ENCODE data around the gene MTG2.

Gene MTG2

DNA sequence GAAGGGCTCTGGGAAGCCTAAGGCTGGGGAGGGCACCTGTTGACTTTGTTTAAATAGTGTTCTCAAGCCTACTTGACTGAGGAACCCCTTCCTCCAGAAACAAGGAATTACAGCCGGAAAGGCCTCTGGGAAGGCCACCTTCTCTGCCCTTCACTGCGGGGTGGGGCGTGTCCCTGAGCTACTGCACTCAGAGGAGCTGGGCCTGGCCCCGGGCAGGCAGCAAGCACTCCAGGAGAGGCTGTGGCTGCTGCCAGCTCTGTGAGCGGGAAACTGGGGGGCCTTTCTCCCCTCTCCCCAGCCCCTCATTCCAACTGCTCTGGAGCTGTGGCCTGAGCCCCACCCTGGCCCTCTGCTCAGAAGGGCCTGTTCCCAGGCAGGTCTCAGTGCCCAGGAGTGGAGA lies 51.5 kb downstream of the MTG2 start:
- Histone ChIP-seq H2BK12ac (ENCODE audit: low read length) (no peak overlapping the region), H3K14ac (ENCODE audit: low read length) (no peak overlapping the region), H4K8ac (ENCODE audit: low read depth, low read length) (no peak overlapping the region), H3K36me3 (ENCODE audit: control insufficient read depth in 1 of 2, insufficient read depth in 2 of 2, low read length in 2 of 2) (no peaks in the 10 kb centered on the region), H3K4me2 (ENCODE audit: low read length) (no peak overlapping the region), H2AFZ (ENCODE audit: insufficient read depth, low read length, poor library complexity) (no peak overlapping the region), H3K4me3 (ENCODE audit: low read depth, low read length) (no peak overlapping the region), H3K79me2 (ENCODE audit: control insufficient read depth, insufficient read depth, low read length, poor library complexity) (peaks cover 4% of the 10 kb centered on the region), H3K9me3 (ENCODE audit: insufficient read depth, low read depth, low read length) (peaks cover 13% of the 10 kb centered on the region), H2AK5ac (ENCODE audit: low read length) (no peak overlapping the region), H3K18ac (ENCODE audit: low read length) (no peak overlapping the region), H3K23ac (ENCODE audit: low read length) (no peak overlapping the region), H4K12ac (ENCODE audit: low read depth, low read length) (no peak overlapping the region), H3K9ac (ENCODE audit: low read length) (no peak overlapping the region), H3K27me3 (ENCODE audit: insufficient read depth, low read length) (no peaks in the 10 kb centered on the region), H3K27ac (ENCODE audit: low read depth, low read length) (no peak overlapping the region), H2BK5ac (ENCODE audit: low read depth, low read length, poor library complexity) (no peak overlapping the region), H3K79me1 (ENCODE audit: low read length) (peaks cover 2% of the 10 kb centered on the region), H2BK120ac (ENCODE audit: insufficient read depth, low read length, poor library complexity) (no peak overlapping the region), H4K91ac (ENCODE audit: low read depth, low read length) (no peak overlapping the region), H3K4ac (ENCODE audit: low read depth, low read length) (no peak overlapping the region), H3K4me1 (ENCODE audit: control insufficient read depth in 1 of 2, insufficient read depth in 2 of 2, low read length in 2 of 2) (peaks cover 5 to 6% of the 10 kb centered on the region in 2 experiments)
- WGBS (ENCODE audit: extremely low coverage, insufficient coverage, insufficient read length) = no CpG with 5 or more reads among the region's 5 CpGs
- no peak for DNase-seq

- no peaks in the 10 kb centered on the region for H3K27me3 ChIP-seq (ENCODE audit: insufficient read depth, low read length)
- H2AK5ac ChIP-seq (ENCODE audit: low read length) = no peak overlapping the region
- no peak overlapping the region for H3K4ac ChIP-seq (ENCODE audit: low read depth, low read length)
- H3K79me1 ChIP-seq (ENCODE audit: low read length) = peaks cover 2% of the 10 kb centered on the region
- no CpG with 5 or more reads among the region's 16 CpGs for WGBS (ENCODE audit: extremely low coverage, insufficient coverage, insufficient read length)
- DNase-seq = no peak
- peaks cover 10% of the 10 kb centered on the region for H3K9me3 ChIP-seq (ENCODE audit: insufficient read depth, low read depth, low read length)
- no peak overlapping the region for H3K4me3 ChIP-seq (ENCODE audit: low read depth, low read length)
- no peak overlapping the region for H3K9ac ChIP-seq (ENCODE audit: low read length)
- no peaks in the 10 kb centered on the region for H3K36me3 ChIP-seq (ENCODE audit: control insufficient read depth in 1 of 2, insufficient read depth in 2 of 2, low read length in 2 of 2)
- H2BK5ac ChIP-seq (ENCODE audit: low read depth, low read length, poor library complexity) = no peak overlapping the region
- peaks cover 8% of the 10 kb centered on the region for H3K79me2 ChIP-seq (ENCODE audit: control insufficient read depth, insufficient read depth, low read length, poor library complexity)
- H4K12ac ChIP-seq (ENCODE audit: low read depth, low read length) = no peak overlapping the region
- H2AFZ ChIP-seq (ENCODE audit: insufficient read depth, low read length, poor library complexity) = no peak overlapping the region
- H3K23ac ChIP-seq (ENCODE audit: low read length) = no peak overlapping the region
- no peak overlapping the region for H3K14ac ChIP-seq (ENCODE audit: low read length)
- H4K91ac ChIP-seq (ENCODE audit: low read depth, low read length) = no peak overlapping the region
- H3K4me1 ChIP-seq (ENCODE audit: control insufficient read depth in 1 of 2, insufficient read depth in 2 of 2, low read length in 2 of 2) = peaks cover 9% of the 10 kb centered on the region in 2 experiments
- H4K8ac ChIP-seq (ENCODE audit: low read depth, low read length) = no peak overlapping the region
- H3K27ac ChIP-seq (ENCODE audit: low read depth, low read length) = no peak overlapping the region
- H3K4me2 ChIP-seq (ENCODE audit: low read length) = no peak overlapping the region
- H2BK12ac ChIP-seq (ENCODE audit: low read length) = no peak overlapping the region
- no peak overlapping the region for H2BK120ac ChIP-seq (ENCODE audit: insufficient read depth, low read length, poor library complexity)
- no peak overlapping the region for H3K18ac ChIP-seq (ENCODE audit: low read length)
Observed at GRCh38 chr20:62235001-62235776, 52.4 kb downstream of the MTG2 start.

DNA sequence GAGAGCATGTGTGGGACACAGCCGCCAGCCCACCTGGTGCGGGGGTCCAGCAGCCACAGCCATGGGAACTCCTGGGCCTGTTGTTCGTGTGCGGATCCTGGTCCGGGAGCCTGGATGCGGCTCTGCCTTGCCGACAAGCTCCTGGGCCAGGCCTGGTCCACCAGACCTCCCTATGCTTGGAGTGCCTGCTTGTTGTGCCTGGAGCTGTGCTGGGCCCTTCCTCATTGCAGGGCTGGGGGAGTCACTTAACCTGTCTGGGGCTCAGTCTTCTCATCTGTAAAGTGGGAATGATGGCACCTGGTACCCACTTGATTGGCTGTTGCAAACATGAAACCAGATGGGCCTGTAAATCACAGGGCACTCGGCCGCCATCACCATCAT lies 52.9 kb downstream of the MTG2 start:
- Histone ChIP-seq H3K23ac (ENCODE audit: low read length) (no peak overlapping the region), H2AFZ (ENCODE audit: insufficient read depth, low read length, poor library complexity) (no peak overlapping the region), H3K27ac (ENCODE audit: low read depth, low read length) (no peak overlapping the region), H4K91ac (ENCODE audit: low read depth, low read length) (no peak overlapping the region), H3K27me3 (ENCODE audit: insufficient read depth, low read length) (no peaks in the 10 kb centered on the region), H2BK5ac (ENCODE audit: low read depth, low read length, poor library complexity) (no peak overlapping the region), H3K9me3 (ENCODE audit: insufficient read depth, low read depth, low read length) (peaks cover 5% of the 10 kb centered on the region), H4K8ac (ENCODE audit: low read depth, low read length) (no peak overlapping the region), H3K79me2 (ENCODE audit: control insufficient read depth, insufficient read depth, low read length, poor library complexity) (peaks cover 8% of the 10 kb centered on the region), H3K36me3 (ENCODE audit: control insufficient read depth in 1 of 2, insufficient read depth in 2 of 2, low read length in 2 of 2) (peaks cover 1% of the 10 kb centered on the region in 2 experiments), H4K12ac (ENCODE audit: low read depth, low read length) (no peak overlapping the region), H3K18ac (ENCODE audit: low read length) (no peak overlapping the region), H3K4me2 (ENCODE audit: low read length) (no peak overlapping the region), H3K4ac (ENCODE audit: low read depth, low read length) (no peak overlapping the region), H3K4me1 (ENCODE audit: control insufficient read depth in 1 of 2, insufficient read depth in 2 of 2, low read length in 2 of 2) (peaks cover 9% of the 10 kb centered on the region in 2 experiments), H3K14ac (ENCODE audit: low read length) (no peak overlapping the region), H3K9ac (ENCODE audit: low read length) (no peak overlapping the region), H2AK5ac (ENCODE audit: low read length) (no peak overlapping the region), H2BK12ac (ENCODE audit: low read length) (no peak overlapping the region), H2BK120ac (ENCODE audit: insufficient read depth, low read length, poor library complexity) (no peak overlapping the region), H3K79me1 (ENCODE audit: low read length) (peaks cover 2% of the 10 kb centered on the region), H3K4me3 (ENCODE audit: low read depth, low read length) (no peak overlapping the region)
- no CpG with 5 or more reads among the region's 9 CpGs for WGBS (ENCODE audit: extremely low coverage, insufficient coverage, insufficient read length)
- DNase-seq = no peak

DNA sequence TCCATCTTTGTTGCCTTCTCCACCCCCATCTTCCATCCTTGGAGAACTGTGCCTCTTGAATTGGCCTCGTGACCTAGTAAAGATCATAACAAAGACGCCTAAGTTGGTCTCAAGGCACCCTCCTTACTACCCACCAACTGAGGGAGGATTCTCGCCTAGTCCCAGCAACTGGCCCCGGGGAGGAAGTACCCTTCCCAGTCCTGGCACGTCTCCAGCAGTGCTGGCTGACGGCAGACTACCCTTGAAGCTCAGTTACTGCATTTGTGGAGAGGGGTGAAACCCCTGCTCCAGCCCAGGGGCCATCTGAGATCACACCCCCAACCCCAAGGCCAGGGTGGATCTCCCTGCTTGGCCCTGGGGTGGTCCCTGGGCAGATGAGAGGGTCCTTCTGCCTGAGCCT lies 53.4 kb downstream of the MTG2 start:
- peaks cover 9% of the 10 kb centered on the region in 2 experiments for H3K4me1 ChIP-seq (ENCODE audit: control insufficient read depth in 1 of 2, insufficient read depth in 2 of 2, low read length in 2 of 2)
- H3K23ac ChIP-seq (ENCODE audit: low read length) = no peak overlapping the region
- no peak overlapping the region for H3K14ac ChIP-seq (ENCODE audit: low read length)
- no peak overlapping the region for H3K9ac ChIP-seq (ENCODE audit: low read length)
- no peak overlapping the region for H4K91ac ChIP-seq (ENCODE audit: low read depth, low read length)
- no peak overlapping the region for H2BK120ac ChIP-seq (ENCODE audit: insufficient read depth, low read length, poor library complexity)
- no CpG with 5 or more reads among the region's 6 CpGs for WGBS (ENCODE audit: extremely low coverage, insufficient coverage, insufficient read length)
- no peaks in the 10 kb centered on the region for H3K27me3 ChIP-seq (ENCODE audit: insufficient read depth, low read length)
- peaks cover 5% of the 10 kb centered on the region for H3K9me3 ChIP-seq (ENCODE audit: insufficient read depth, low read depth, low read length)
- no peak overlapping the region for H3K4me2 ChIP-seq (ENCODE audit: low read length)
- H3K36me3 ChIP-seq (ENCODE audit: control insufficient read depth in 1 of 2, insufficient read depth in 2 of 2, low read length in 2 of 2) = peaks cover 2 to 3% of the 10 kb centered on the region in 2 experiments
- no peak overlapping the region for H3K18ac ChIP-seq (ENCODE audit: low read length)
- H3K4me3 ChIP-seq (ENCODE audit: low read depth, low read length) = no peak overlapping the region
- H2AK5ac ChIP-seq (ENCODE audit: low read length) = no peak overlapping the region
- no peak overlapping the region for H2BK5ac ChIP-seq (ENCODE audit: low read depth, low read length, poor library complexity)
- H3K4ac ChIP-seq (ENCODE audit: low read depth, low read length) = no peak overlapping the region
- H3K79me2 ChIP-seq (ENCODE audit: control insufficient read depth, insufficient read depth, low read length, poor library complexity) = peaks cover 8% of the 10 kb centered on the region
- H3K79me1 ChIP-seq (ENCODE audit: low read length) = peaks cover 2% of the 10 kb centered on the region
- no peak overlapping the region for H2AFZ ChIP-seq (ENCODE audit: insufficient read depth, low read length, poor library complexity)
- no peak overlapping the region for H4K8ac ChIP-seq (ENCODE audit: low read depth, low read length)
- no peak overlapping the region for H4K12ac ChIP-seq (ENCODE audit: low read depth, low read length)
- H2BK12ac ChIP-seq (ENCODE audit: low read length) = no peak overlapping the region
- H3K27ac ChIP-seq (ENCODE audit: low read depth, low read length) = no peak overlapping the region
- DNase-seq = no peak

Data from trophoblast cell (in vitro differentiated cells and primary cell).